Non-pigmented ciliary epithelial cell (primary cell): ENCODE measurements around the gene CCNY.

Source experiments
- DNase-seq: peaks from one replicate; pipeline ENCODE4 v3.0.0-alpha.2; 2010; ENCODE audit warnings: low read depth

Gene CCNY

DNA sequence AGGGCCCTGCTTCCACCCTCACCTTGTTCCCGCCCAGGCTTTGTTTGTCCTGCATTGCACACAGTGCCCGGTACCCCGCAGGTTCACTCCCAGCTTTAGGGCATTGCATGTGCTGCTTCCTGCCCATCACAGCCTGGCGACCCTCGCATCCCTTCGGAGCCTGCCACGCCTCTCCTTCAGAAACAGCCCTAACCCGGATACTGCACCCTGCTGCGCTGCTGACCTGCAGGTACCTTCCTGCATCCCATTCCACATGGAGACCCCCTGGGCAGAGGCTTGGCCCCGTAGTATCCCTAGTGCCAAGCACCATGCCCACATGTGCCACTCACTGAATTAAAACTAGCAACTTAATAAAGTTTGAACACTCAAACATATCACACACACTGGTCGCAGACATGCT is 249.0 kb downstream of the CCNY start:
- DNase-seq = no peak

- DNase-seq = no peak
Observed at GRCh38 chr10:35585903-35586535, 249.7 kb downstream of the CCNY start.

- no peak for DNase-seq
Observed at GRCh38 chr10:35588836-35589235, 252.5 kb downstream of the CCNY start.

DNA sequence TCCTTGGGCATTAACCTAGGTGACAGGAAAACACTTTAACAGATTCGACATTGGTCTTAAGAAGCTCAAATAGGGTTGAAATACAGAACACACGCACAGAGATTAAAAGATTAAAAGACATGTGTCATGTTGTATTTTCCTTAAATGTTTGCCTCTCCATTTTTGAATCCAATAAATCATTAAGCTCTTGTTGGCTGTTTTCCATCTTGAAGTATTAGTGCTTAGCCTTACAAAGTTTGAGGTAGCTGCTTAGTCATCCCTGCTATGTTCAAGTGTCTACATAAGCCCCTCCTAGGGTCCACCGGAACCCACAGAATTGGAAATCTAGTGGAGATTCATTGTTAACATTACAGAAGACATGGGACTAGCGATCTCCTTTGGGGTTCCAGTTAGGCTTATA is 256.1 kb downstream of the CCNY start:
- DNase-seq = no peak

DNA sequence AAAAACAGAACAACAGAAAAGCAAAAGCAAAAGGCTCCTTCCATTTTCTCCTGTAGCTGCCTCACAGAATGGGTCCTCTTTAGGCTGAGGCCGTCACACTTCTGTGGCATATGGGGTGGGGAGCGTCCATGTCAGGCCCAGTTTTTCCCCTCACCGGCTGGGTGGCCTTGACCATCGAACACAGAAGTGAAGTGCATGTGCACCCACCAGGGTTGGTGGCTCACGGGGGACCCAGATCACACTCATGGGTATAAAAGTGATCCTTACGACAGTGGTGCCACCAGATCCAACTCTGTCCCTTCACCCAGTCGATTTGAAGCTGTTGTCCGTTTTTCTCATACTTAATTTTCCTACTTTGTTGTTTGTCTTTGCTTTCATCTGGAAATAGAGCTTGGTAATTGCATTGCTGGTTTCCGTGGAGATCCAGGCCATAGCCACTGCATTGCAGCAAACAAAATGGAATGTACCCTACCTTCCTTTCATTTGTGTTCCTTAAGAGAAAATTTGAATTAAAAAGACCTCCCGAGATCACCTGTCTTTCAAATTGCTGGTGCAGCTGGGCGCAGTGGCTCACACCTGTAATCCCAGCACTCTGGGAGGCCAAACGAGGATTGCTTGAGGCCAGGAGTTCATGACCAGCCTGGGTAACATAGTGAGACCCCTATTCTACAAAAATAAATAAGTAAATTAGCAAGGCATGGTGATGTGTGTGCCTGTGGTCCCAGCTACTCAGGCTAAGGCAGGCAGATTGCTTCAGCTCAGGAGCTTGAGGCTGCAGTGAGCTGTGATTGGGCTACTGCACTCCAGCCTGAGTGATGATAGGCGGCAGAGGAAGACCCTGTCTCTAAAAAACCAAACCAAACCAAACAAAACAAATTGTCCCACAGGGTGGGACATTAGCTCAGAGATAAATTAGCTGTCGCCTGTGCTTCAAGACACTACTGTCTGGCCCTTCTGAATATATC is 258.1 kb downstream of the CCNY start:
- DNase-seq = no peak

DNA sequence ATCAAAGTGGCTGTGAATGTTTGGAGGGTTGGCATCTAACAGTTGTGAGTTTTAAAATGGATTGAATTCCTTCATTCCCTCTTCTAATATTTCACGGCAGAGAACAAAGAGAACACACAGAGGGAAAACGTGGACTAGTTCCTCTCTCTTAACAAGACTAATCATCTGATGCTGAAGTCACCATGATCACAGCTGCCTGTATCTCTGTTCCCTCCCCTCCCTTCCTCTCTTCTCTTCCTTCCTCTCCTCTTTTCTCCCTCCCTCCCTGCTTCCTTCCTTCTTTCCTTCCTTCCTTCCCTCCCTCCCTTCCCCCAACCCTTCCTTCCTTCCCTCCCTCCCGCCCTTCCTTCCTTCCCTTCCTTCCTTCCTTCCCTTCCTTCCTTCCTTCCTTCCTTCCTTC is 258.8 kb downstream of the CCNY start:
- no peak for DNase-seq

DNA sequence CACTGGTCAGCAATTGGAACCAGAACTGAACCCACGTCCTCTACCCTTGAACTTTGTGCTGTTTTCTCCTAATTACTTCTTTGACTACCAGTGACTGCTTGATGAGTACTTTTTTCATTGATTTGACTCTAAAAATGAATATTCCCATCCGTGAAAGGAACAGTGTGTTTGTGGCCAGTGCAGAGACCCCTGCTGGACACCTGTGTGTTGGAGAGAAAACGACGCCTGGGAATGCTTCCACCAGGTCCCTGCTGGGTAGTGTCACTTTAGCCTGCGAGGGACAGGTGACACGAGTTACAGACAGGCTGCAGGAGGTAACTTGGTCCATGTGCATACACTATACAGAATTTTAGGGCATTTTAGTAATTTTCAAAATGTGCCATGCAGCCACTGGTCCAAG is 262.1 kb downstream of the CCNY start:
- no peak for DNase-seq

DNA sequence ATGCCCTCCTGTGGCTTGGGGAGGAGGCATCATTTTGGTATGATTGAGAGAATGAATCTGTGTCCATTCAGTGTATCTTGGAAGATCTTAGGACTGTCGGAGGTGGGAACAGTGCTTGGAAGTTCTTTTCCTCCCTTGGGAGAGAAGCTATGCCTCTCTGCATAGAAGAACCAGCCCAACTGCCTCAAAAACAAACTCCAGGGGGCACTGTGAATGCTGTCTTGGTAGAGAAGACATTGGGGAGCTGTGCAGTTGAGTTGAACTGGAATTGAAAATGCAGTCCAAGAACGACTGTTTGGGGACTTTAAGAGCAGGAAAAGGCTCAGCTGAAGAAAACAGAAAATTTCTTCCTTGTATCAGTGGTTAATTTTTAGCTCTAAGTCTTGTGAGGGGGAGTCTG is 263.9 kb downstream of the CCNY start:
- DNase-seq = no peak

GRCh38 chr10:35605191-35605590 is 268.9 kb downstream of the CCNY start, which contains the start of gene GJD4:
TSS of gene GJD4 (plus strand) at chr10:35605341. CDS start at chr10:35605568, 227 bp downstream.
- DNase-seq = no peak

- DNase-seq = peak; percentile 8
Observed at GRCh38 chr10:35606430-35606829, 270.1 kb downstream of the CCNY start.

DNA sequence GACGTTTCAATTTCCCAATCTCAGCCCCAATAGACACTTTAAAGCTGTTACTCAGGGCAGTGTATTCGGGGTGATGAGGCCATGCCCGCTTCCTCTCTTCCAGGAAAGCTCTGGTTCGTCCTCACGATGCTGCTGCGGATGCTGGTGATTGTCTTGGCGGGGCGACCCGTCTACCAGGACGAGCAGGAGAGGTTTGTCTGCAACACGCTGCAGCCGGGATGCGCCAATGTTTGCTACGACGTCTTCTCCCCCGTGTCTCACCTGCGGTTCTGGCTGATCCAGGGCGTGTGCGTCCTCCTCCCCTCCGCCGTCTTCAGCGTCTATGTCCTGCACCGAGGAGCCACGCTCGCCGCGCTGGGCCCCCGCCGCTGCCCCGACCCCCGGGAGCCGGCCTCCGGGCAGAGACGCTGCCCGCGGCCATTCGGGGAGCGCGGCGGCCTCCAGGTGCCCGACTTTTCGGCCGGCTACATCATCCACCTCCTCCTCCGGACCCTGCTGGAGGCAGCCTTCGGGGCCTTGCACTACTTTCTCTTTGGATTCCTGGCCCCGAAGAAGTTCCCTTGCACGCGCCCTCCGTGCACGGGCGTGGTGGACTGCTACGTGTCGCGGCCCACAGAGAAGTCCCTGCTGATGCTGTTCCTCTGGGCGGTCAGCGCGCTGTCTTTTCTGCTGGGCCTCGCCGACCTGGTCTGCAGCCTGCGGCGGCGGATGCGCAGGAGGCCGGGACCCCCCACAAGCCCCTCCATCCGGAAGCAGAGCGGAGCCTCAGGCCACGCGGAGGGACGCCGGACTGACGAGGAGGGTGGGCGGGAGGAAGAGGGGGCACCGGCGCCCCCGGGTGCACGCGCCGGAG is 271.4 kb downstream of the CCNY start:
- no peak for DNase-seq

DNA sequence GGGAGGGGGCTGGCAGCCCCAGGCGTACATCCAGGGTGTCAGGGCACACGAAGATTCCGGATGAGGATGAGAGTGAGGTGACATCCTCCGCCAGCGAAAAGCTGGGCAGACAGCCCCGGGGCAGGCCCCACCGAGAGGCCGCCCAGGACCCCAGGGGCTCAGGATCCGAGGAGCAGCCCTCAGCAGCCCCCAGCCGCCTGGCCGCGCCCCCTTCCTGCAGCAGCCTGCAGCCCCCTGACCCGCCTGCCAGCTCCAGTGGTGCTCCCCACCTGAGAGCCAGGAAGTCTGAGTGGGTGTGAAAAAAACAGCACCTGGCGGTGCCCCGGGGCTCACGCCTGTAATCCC is 272.0 kb downstream of the CCNY start:
- DNase-seq = no peak

GRCh38 chr10:35611750-35612149 is 275.4 kb downstream of the CCNY start:
- no peak for DNase-seq

- no peak for DNase-seq
Observed at GRCh38 chr10:35612385-35613106, 276.2 kb downstream of the CCNY start.

GRCh38 chr10:35613107-35613440 is 276.8 kb downstream of the CCNY start:
- no peak for DNase-seq

GRCh38 chr10:35613597-35614226 is 277.4 kb downstream of the CCNY start:
- DNase-seq = peak; percentile 11

GRCh38 chr10:35614312-35614711 is 278.0 kb downstream of the CCNY start:
- no peak for DNase-seq
